Measurements from ENCODE around the gene DCP1B. TPM values are rescaled to one million over a fixed set of nuclear protein-coding genes. Genes with fewer than 3 reads are reported as not detected.

The DCP1B gene
- total and polyA plus RNA-seq, 2 experiments from 2014 or later: 13.4 to 20.9 TPM

GRCh38 chr12:2029851-2030250 lies 25.6 kb upstream of the DCP1B start:
- peaks cover 18% of the 10 kb centered on the region for H3K27me3 ChIP-seq
- H4K20me1 ChIP-seq (ENCODE audit: insufficient read depth, poor library complexity, severe bottlenecking): no peaks in the 10 kb centered on the region

GRCh38 chr12:2027351-2027750 lies 23.1 kb upstream of the DCP1B start:
- H3K9me3 ChIP-seq (ENCODE audit: low read depth): no peaks in the 10 kb centered on the region
- no peak overlapping the region for H3K4me3 ChIP-seq
- H3K4me2 ChIP-seq: no peak overlapping the region
- no peak overlapping the region for H3K27ac ChIP-seq
- DNase-seq (ENCODE audit: low spot score): no peak
- no peak overlapping the region for H2AFZ ChIP-seq
- H3K9me2 ChIP-seq (replicated peaks; ENCODE audit: insufficient read depth): no peaks in the 10 kb centered on the region
- H3K36me3 ChIP-seq (replicated peaks; ENCODE audit: insufficient read depth, low read depth): no peaks in the 10 kb centered on the region
- no peak for TF ChIP-seq CTCF (IDR thresholded peaks at IDR 0.05; ENCODE audit: poor library complexity)
- WGBS (ENCODE audit: low lambda C conversion rate, missing lambda C conversion rate): 67% methylated on average over 4 of the region's 4 CpGs
- H3K79me2 ChIP-seq: no peaks in the 10 kb centered on the region
- H3K27me3 ChIP-seq: peaks cover 8% of the 10 kb centered on the region
- no peaks in the 10 kb centered on the region for H4K20me1 ChIP-seq (ENCODE audit: insufficient read depth, poor library complexity, severe bottlenecking)
- no peaks in the 10 kb centered on the region for H3K4me1 ChIP-seq (ENCODE audit: insufficient read depth)

More at GRCh38 chr12:2029851-2030250, 25.6 kb upstream of the DCP1B start:
- Histone ChIP-seq H3K9me3 (ENCODE audit: low read depth) (no peaks in the 10 kb centered on the region), H3K36me3 (replicated peaks; ENCODE audit: insufficient read depth, low read depth) (no peaks in the 10 kb centered on the region), H3K4me3 (no peak overlapping the region), H2AFZ (no peak overlapping the region), H3K79me2 (no peaks in the 10 kb centered on the region), H3K4me2 (no peak overlapping the region), H3K27ac (no peak overlapping the region), H3K4me1 (ENCODE audit: insufficient read depth) (no peaks in the 10 kb centered on the region), H3K9me2 (replicated peaks; ENCODE audit: insufficient read depth) (no peaks in the 10 kb centered on the region)
- DNase-seq (ENCODE audit: low spot score): no peak
- 89% methylated on average over 3 of the region's 3 CpGs for WGBS (ENCODE audit: low lambda C conversion rate, missing lambda C conversion rate)
- TF ChIP-seq EZH2 (IDR thresholded peaks at IDR 0.05; ENCODE audit: borderline replicate concordance) (no peak), CTCF (IDR thresholded peaks at IDR 0.05; ENCODE audit: poor library complexity) (no peak), EZH2phosphoT487 (IDR thresholded peaks at IDR 0.05; ENCODE audit: low read depth, severe bottlenecking, unreplicated experiment) (no peak)

- H3K36me3 ChIP-seq (replicated peaks; ENCODE audit: insufficient read depth, low read depth): no peaks in the 10 kb centered on the region
- no peak overlapping the region for H3K27ac ChIP-seq
- no peak for TF ChIP-seq EZH2 (IDR thresholded peaks at IDR 0.05; ENCODE audit: borderline replicate concordance)
- no peak for TF ChIP-seq CTCF (IDR thresholded peaks at IDR 0.05; ENCODE audit: poor library complexity)
- no peak for TF ChIP-seq EZH2phosphoT487 (IDR thresholded peaks at IDR 0.05; ENCODE audit: low read depth, severe bottlenecking, unreplicated experiment)
- WGBS (ENCODE audit: low lambda C conversion rate, missing lambda C conversion rate): 35% methylated on average over 3 of the region's 3 CpGs
- H3K4me2 ChIP-seq: no peak overlapping the region
- H3K4me3 ChIP-seq: no peak overlapping the region
- no peaks in the 10 kb centered on the region for H3K9me3 ChIP-seq (ENCODE audit: low read depth)
- DNase-seq (ENCODE audit: low spot score): peak; percentile 15
- peaks cover 8% of the 10 kb centered on the region for H3K27me3 ChIP-seq
- no peaks in the 10 kb centered on the region for H3K9me2 ChIP-seq (replicated peaks; ENCODE audit: insufficient read depth)
- H3K4me1 ChIP-seq (ENCODE audit: insufficient read depth): no peaks in the 10 kb centered on the region
- H2AFZ ChIP-seq: no peak overlapping the region
- H4K20me1 ChIP-seq (ENCODE audit: insufficient read depth, poor library complexity, severe bottlenecking): no peaks in the 10 kb centered on the region
- no peaks in the 10 kb centered on the region for H3K79me2 ChIP-seq
Measured at GRCh38 chr12:2023365-2023764, 19.1 kb upstream of the DCP1B start.

- no peak overlapping the region for H3K4me3 ChIP-seq
- H3K9me3 ChIP-seq (ENCODE audit: low read depth): no peaks in the 10 kb centered on the region
- H3K36me3 ChIP-seq (replicated peaks; ENCODE audit: insufficient read depth, low read depth): no peaks in the 10 kb centered on the region
- no peak overlapping the region for H3K27ac ChIP-seq
- H3K9me2 ChIP-seq (replicated peaks; ENCODE audit: insufficient read depth): no peaks in the 10 kb centered on the region
- 93% methylated on average over 3 of the region's 3 CpGs for WGBS (ENCODE audit: low lambda C conversion rate, missing lambda C conversion rate)
- no peaks in the 10 kb centered on the region for H3K4me1 ChIP-seq (ENCODE audit: insufficient read depth)
- H4K20me1 ChIP-seq (ENCODE audit: insufficient read depth, poor library complexity, severe bottlenecking): no peaks in the 10 kb centered on the region
- no peaks in the 10 kb centered on the region for H3K79me2 ChIP-seq
- no peak overlapping the region for H2AFZ ChIP-seq
- DNase-seq (ENCODE audit: low spot score): no peak
- TF ChIP-seq EZH2phosphoT487 (IDR thresholded peaks at IDR 0.05; ENCODE audit: low read depth, severe bottlenecking, unreplicated experiment) (no peak), EZH2 (IDR thresholded peaks at IDR 0.05; ENCODE audit: borderline replicate concordance) (no peak), CTCF (IDR thresholded peaks at IDR 0.05; ENCODE audit: poor library complexity) (no peak)
- no peak overlapping the region for H3K4me2 ChIP-seq
- H3K27me3 ChIP-seq: no peaks in the 10 kb centered on the region
Measured at GRCh38 chr12:2020511-2020910, 16.3 kb upstream of the DCP1B start.

Data from hepatocyte (in vitro differentiated cells).